ENCODE data around the gene C16orf74. TPM values are rescaled to one million over a fixed set of nuclear protein-coding genes. Genes with fewer than 3 reads are reported as not detected.

Gene C16orf74
- total and polyA plus RNA-seq, 2 donors (not counting 1 experiment from before 2014, with no cell fraction given) = 73.0 to 83.3 TPM

DNA sequence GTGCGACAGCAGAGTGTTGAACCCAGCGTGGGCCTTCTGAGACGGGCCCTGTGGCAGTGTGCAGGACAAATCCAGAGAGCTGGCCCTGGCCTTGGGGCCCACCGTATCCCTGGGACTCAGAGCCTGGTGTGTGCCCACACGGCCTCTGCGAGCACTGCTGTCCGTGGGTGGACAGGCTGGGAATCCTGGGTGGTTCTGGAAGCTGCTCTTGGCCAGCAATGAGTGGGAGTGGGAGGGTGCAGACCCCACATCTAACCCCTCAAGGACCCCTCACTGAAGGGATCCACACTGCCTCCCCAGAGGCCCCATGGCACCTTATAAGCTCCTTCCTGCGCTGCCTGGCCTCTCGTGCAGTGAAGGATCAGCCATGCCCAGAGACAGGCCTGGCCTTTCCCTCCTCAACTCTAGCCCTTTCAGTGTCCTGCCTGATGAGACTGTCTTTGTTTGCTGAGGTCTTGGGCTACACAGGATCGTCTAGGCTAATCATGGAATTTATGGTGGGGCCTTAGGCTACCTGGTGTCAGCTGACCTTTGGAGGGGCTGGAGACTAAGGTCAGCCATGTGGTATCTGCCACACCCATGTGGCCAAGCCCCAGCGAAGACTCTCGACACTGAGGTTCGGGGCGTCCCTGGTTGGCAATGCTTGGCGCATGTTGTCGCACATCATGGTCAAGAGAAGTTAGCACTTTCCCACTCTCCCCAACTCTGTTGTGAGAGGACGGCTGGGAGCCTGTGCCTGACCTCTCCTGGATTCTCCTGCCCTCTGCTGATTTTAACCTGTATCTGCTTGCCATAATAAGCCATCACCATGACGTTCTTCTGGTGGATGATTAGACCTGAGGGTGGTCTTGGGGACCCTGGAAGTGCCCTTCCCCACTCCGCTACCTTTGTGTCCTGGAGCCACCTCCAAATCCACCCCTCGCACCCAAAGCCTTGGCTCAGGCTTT lies 45.7 kb downstream of the C16orf74 start:
- H3K27ac Mint-ChIP-seq = no peak overlapping the region
- no peaks in the 10 kb centered on the region for H3K79me2 ChIP-seq (ENCODE audit: control insufficient read depth, insufficient read depth, low read length)

More for the DNA sequence above, 45.7 kb downstream of the C16orf74 start:
- Mint-ChIP-seq H3K9me3 (ENCODE audit: insufficient read depth) (no peaks in the 10 kb centered on the region), H3K4me3 (no peak overlapping the region), H3K4me1 (no peaks in the 10 kb centered on the region), H3K27me3 (no peaks in the 10 kb centered on the region)
- Histone ChIP-seq H3K9me3 (ENCODE audit: control extremely low read depth in 1 of 3, control insufficient read depth in 2 of 3, insufficient read depth in 1 of 3, low read length in 2 of 3) (peaks cover 0 to 8% (median 0%) of the 10 kb centered on the region in 3 donors), H4K20me1 (ENCODE audit: control insufficient read depth, insufficient read depth, low read length, poor library complexity, severe bottlenecking) (peaks cover 11% of the 10 kb centered on the region), H2AFZ (ENCODE audit: insufficient read depth, low read depth, low read length, poor library complexity, severe bottlenecking) (no peak overlapping the region), H3K4me2 (replicated peaks; ENCODE audit: low read depth, low read length, poor library complexity, severe bottlenecking) (no peak overlapping the region), H3K4me3 (ENCODE audit: control extremely low read depth in 1 of 5, extremely low read depth in 1 of 5, insufficient read depth in 1 of 5, low read depth in 2 of 5, low read length in 4 of 5) (no peak overlapping the region), H3K27me3 (replicated peaks in 1 of 4; ENCODE audit: control extremely low read depth in 1 of 4, control insufficient read depth in 3 of 4, insufficient read depth in 4 of 4, low read length in 3 of 4) (no peaks in the 10 kb centered on the region), H3K36me3 (replicated peaks in 1 of 2; ENCODE audit: control extremely low read depth in 1 of 2, control insufficient read depth in 1 of 2, extremely low read depth in 1 of 2, insufficient read depth in 2 of 2, low read length in 1 of 2) (peaks cover 0 to 26% of the 10 kb centered on the region in 2 experiments), H3K9ac (ENCODE audit: low read length) (no peak overlapping the region), H3K27ac (ENCODE audit: low read length in 2 of 2) (no peak overlapping the region), H3K4me1 (ENCODE audit: control insufficient read depth in 2 of 2, insufficient read depth in 2 of 2, low read length in 2 of 2) (no peaks in the 10 kb centered on the region)
- TF ChIP-seq, protein P1, sequence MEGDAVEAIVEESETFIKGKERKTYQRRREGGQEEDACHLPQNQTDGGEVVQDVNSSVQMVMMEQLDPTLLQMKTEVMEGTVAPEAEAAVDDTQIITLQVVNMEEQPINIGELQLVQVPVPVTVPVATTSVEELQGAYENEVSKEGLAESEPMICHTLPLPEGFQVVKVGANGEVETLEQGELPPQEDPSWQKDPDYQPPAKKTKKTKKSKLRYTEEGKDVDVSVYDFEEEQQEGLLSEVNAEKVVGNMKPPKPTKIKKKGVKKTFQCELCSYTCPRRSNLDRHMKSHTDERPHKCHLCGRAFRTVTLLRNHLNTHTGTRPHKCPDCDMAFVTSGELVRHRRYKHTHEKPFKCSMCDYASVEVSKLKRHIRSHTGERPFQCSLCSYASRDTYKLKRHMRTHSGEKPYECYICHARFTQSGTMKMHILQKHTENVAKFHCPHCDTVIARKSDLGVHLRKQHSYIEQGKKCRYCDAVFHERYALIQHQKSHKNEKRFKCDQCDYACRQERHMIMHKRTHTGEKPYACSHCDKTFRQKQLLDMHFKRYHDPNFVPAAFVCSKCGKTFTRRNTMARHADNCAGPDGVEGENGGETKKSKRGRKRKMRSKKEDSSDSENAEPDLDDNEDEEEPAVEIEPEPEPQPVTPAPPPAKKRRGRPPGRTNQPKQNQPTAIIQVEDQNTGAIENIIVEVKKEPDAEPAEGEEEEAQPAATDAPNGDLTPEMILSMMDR (IDR thresholded peaks at IDR 0.05) = no peak
- TF ChIP-seq EZH2 (IDR thresholded peaks at IDR 0.05; ENCODE audit: borderline replicate concordance, insufficient read depth, low read depth, low read length, poor library complexity, severe bottlenecking) = no peak
- ATAC-seq (ENCODE audit: low read depth) = no peak
- intact Hi-C loops (cut with micrococcal nuclease) = no loop called here
- no peak for DNase-seq
- ChIA-PET POLR2A (interaction anchor here (0.6 kb wide), 1 partner anchor 16 kb away, joined by 10 read pairs; the partner anchor contains the start of gene GINS2), CTCF (no interaction called here)
- 93% methylated on average over 13 of the region's 20 CpGs for WGBS (ENCODE audit: insufficient coverage)

Data from B cell (primary cell).